HCT116 (cell line): ENCODE measurements around the gene SORCS2. TPM values are rescaled to one million over a fixed set of nuclear protein-coding genes. Genes with fewer than 3 reads are reported as not detected.

Experiments used
- ATAC-seq: fragments of 200-7000 bp; cut with Tn5 transposase; 2 replicates; pipeline ENCODE4 v1.9.1; 2020; ENCODE audit warnings: mild to moderate bottlenecking, moderate library complexity
- BruUV-seq: library from RNA; stranded (reverse); fragments of 400-500 nt; replicated peaks from 2 replicates; lab custom pipeline; 2021; lab: Mats Ljungman, UMichigan
- CTCF ChIA-PET: fragments of 300-600 bp; sonication (Branson Sonifier 250); formaldehyde crosslinking; loops from one replicate; lab custom pipeline; 2021; ENCODE audit warnings: antibody characterized with exemption; lab: Charles Lee
- POLR2A ChIA-PET: fragments of 300-600, 350-600 bp; sonication (Branson Sonifier 250); formaldehyde crosslinking; loops from one replicate; lab custom pipeline; 2021; ENCODE audit warnings: antibody characterized with exemption; lab: Charles Lee
- RAD21 ChIA-PET, 2 experiments: fragments of 300-600 bp; sonication (Branson Sonifier 250); formaldehyde crosslinking; loops; one replicate each; lab custom pipeline; 2023; ENCODE audit warnings: low total read pairs in 2 of 2; ENCODE audit not compliant: uncharacterized antibody in 2 of 2, unreplicated experiment in 2 of 2, low non-redundant PET in 1 of 2; lab: Charles Lee
- DNase-seq: peaks from one replicate; pipeline ENCODE4 v3.0.0-alpha.2; 2010; ENCODE audit warnings: low read depth, low spot score
- H2AFZ ChIP-seq: fragments of 200-600 bp; shearing (Covaris generic), sonication (generic); 2 replicates; pipeline ENCODE4 v1.6.1; 2017; ENCODE audit warnings: low read depth, mixed run types, mixed read lengths, antibody characterized with exemption, low read length; ENCODE audit not compliant: poor library complexity, severe bottlenecking
- H3K27ac ChIP-seq: 2 replicates; pipeline ENCODE4 v1.5.1; 2012; ENCODE audit warnings: low read depth, low read length
- H3K27me3 ChIP-seq: fragments of 200-600 bp; sonication (generic); 2 replicates; pipeline ENCODE4 v1.6.1; 2016; ENCODE audit warnings: mixed run types, low read length, mixed read lengths; ENCODE audit not compliant: insufficient read depth
- H3K36me3 ChIP-seq, 2 experiments: fragments of 200-500 bp in 1 of 2; fragments of 200-600 bp in 1 of 2; sonication (Bioruptor generic) in 1 of 2; sonication (generic) in 1 of 2; 2 replicates each; pipeline versions ENCODE4 v1.5.1 to v1.6.1; 2014 to 2016; ENCODE audit warnings: low read length in 2 of 2, inconsistent platforms in 1 of 2, mixed read lengths in 1 of 2, mixed run types in 1 of 2; ENCODE audit not compliant: insufficient read depth in 2 of 2, control insufficient read depth in 1 of 2
- H3K4me1 ChIP-seq, 2 experiments: fragments of 200-600 bp in 1 of 2; sonication (generic) in 1 of 2; 2 replicates each; pipeline versions ENCODE4 v1.5.1 to v1.6.1; 2012 to 2017; ENCODE audit warnings: low read length in 2 of 2, inconsistent platforms in 1 of 2, mild to moderate bottlenecking in 1 of 2, mixed read lengths in 1 of 2, mixed run types in 1 of 2, moderate library complexity in 1 of 2; ENCODE audit not compliant: insufficient read depth in 2 of 2, control insufficient read depth in 1 of 2
- H3K4me2 ChIP-seq: fragments of 200-600 bp; sonication (generic); 2 replicates; pipeline ENCODE4 v1.6.1; 2017; ENCODE audit warnings: mixed run types, low read length, mixed read lengths
- H3K4me3 ChIP-seq, 2 experiments: fragments of 200-600 bp in 1 of 2; sonication (generic) in 1 of 2; replicated peaks in 1 of 2; 2 replicates each; pipeline ENCODE4 v1.5.1; 2011 to 2016; ENCODE audit warnings: low read length in 2 of 2, control low read depth in 1 of 2, low read depth in 1 of 2, mild to moderate bottlenecking in 1 of 2, mixed read lengths in 1 of 2, mixed run types in 1 of 2
- H3K79me2 ChIP-seq: fragments of 200-600 bp; sonication (generic); 2 replicates; pipeline ENCODE4 v1.6.1; 2017; ENCODE audit warnings: mild to moderate bottlenecking, mixed run types, low read length, moderate library complexity, mixed read lengths; ENCODE audit not compliant: insufficient read depth
- H3K9ac ChIP-seq: fragments of 200-600 bp; sonication (generic); 2 replicates; pipeline ENCODE4 v1.6.1; 2016; ENCODE audit warnings: low read length, mixed read lengths
- H3K9me2 ChIP-seq: fragments of 200-600 bp; sonication (generic), shearing (Covaris generic); 2 replicates; pipeline ENCODE4 v1.6.1; 2017; ENCODE audit warnings: mixed run types, mild to moderate bottlenecking, moderate library complexity; ENCODE audit not compliant: insufficient read depth
- H3K9me3 ChIP-seq, 2 experiments: fragments of 200-500 bp in 1 of 2; fragments of 200-600 bp in 1 of 2; sonication (Bioruptor generic) in 1 of 2; sonication (generic) in 1 of 2; 2 replicates each; pipeline ENCODE4 v1.6.1; 2014 to 2017; ENCODE audit warnings: low read length in 2 of 2, mixed read lengths in 2 of 2, inconsistent platforms in 1 of 2, low read depth in 1 of 2, mild to moderate bottlenecking in 1 of 2, mixed run types in 1 of 2, moderate library complexity in 1 of 2; ENCODE audit not compliant: control insufficient read depth in 1 of 2, insufficient read depth in 1 of 2
- H4K20me1 ChIP-seq: fragments of 200-600 bp; sonication (generic), shearing (Covaris generic); 2 replicates; pipeline ENCODE4 v1.6.1; 2017; ENCODE audit warnings: mixed run types, mild to moderate bottlenecking, moderate library complexity; ENCODE audit not compliant: insufficient read depth
- CBX3 ChIP-seq: IDR thresholded peaks from 2 replicates; pipeline ENCODE4 v1.6.1; 2012; ENCODE audit warnings: low read depth
- CTCF ChIP-seq, 3 experiments: fragments of 200-600 bp in 1 of 3; sonication (generic) in 1 of 3; IDR thresholded peaks in 2 of 3; conservative IDR thresholded peaks in 1 of 3; 2 replicates each; pipeline ENCODE4 v1.5.1; 2012 to 2017; ENCODE audit warnings: low read depth in 2 of 3, low read length in 2 of 3, antibody characterized with exemption in 1 of 3, borderline replicate concordance in 1 of 3, control low read depth in 1 of 3, mild to moderate bottlenecking in 1 of 3, mixed read lengths in 1 of 3, mixed run types in 1 of 3, moderate library complexity in 1 of 3; ENCODE audit not compliant: insufficient read depth in 1 of 3
- JUND ChIP-seq: IDR thresholded peaks from 2 replicates; pipeline ENCODE4 v1.6.1; 2012
- MAX ChIP-seq: IDR thresholded peaks from 2 replicates; pipeline ENCODE4 v1.6.1; 2012
- REST ChIP-seq: IDR thresholded peaks from 2 replicates; pipeline ENCODE4 v1.6.1; 2012; ENCODE audit warnings: low read depth
- SRF ChIP-seq: IDR thresholded peaks from 2 replicates; pipeline ENCODE4 v1.6.1; 2012; ENCODE audit warnings: low read depth
- intact Hi-C: fragments of 100-400 bp; cut with micrococcal nuclease; formaldehyde crosslinking; loops from 2 replicates; pipeline ENCODE4 v1.10.0; 2022
- total RNA-seq: library from RNA; stranded (reverse); gene quantifications from one replicate; pipeline ENCODE4 v1.2.1, GENCODE V29; 2021; ENCODE audit not compliant: unreplicated experiment

The SORCS2 gene
- total RNA-seq, 1 experiment from 2014 or later: 0.37 TPM

GRCh38 chr4:7254736-7255487 lies 62.6 kb downstream of the SORCS2 start:
- ATAC-seq (no peak), DNase-seq (no peak)
- Histone ChIP-seq H3K4me1 (no peaks in the 10 kb centered on the region), H3K4me3 (no peak overlapping the region), H2AFZ (no peak overlapping the region), H4K20me1 (no peaks in the 10 kb centered on the region), H3K36me3 (no peaks in the 10 kb centered on the region), H3K9me2 (no peaks in the 10 kb centered on the region), H3K79me2 (no peaks in the 10 kb centered on the region), H3K9me3 (no peaks in the 10 kb centered on the region), H3K27me3 (no peaks in the 10 kb centered on the region), H3K4me2 (no peak overlapping the region), H3K9ac (no peak overlapping the region), H3K27ac (no peak overlapping the region)
- intact Hi-C loops: no loop called here
- ChIA-PET POLR2A (no interaction called here), RAD21 (no interaction called here), CTCF (no interaction called here)
- no TSS peak for BruUV-seq
- TF ChIP-seq JUND: no peak
- no peak for TF ChIP-seq CBX3
- TF ChIP-seq CTCF (IDR thresholded peaks at IDR 0.05 in 2 of 3, conservative IDR thresholded peaks at IDR 0.05 in 1 of 3; ENCODE audit: borderline replicate concordance in 1 of 3, insufficient read depth in 1 of 3, low read depth in 2 of 3, low read length in 2 of 3): no peak
- TF ChIP-seq MAX: no peak
- no peak for TF ChIP-seq REST
- TF ChIP-seq SRF: no peak
